ENCODE measurements around the gene OR10A6. TPM values are rescaled to one million over a fixed set of nuclear protein-coding genes. Genes with fewer than 3 reads are reported as not detected.

OR10A6 gene
- total and polyA plus RNA-seq, 2 experiments from 2014 or later = 0.23 TPM; not detected in 1

DNA sequence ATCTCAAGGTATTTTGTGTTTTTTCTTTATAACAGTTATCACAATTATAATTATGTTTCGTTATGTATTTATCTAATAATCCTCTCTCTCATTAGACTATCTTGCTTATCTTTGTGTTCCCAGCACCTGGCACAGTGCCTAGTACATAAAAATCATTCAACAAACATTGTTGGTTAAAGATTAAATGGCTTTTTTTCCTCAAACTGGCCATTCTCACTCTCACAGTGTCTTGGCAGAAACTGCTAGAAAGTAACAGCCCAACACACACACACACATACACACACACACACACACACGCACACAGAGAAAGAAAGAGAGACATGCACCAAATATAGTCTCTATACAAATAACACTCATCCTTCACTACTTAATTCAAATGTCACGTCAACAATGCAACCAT, 36.8 kb downstream of the OR10A6 start:
- no peak overlapping the region for H3K4me2 ChIP-seq
- no peak for TF ChIP-seq JUNB (IDR thresholded peaks at IDR 0.05; ENCODE audit: unreplicated experiment)
- TF ChIP-seq, protein P1, sequence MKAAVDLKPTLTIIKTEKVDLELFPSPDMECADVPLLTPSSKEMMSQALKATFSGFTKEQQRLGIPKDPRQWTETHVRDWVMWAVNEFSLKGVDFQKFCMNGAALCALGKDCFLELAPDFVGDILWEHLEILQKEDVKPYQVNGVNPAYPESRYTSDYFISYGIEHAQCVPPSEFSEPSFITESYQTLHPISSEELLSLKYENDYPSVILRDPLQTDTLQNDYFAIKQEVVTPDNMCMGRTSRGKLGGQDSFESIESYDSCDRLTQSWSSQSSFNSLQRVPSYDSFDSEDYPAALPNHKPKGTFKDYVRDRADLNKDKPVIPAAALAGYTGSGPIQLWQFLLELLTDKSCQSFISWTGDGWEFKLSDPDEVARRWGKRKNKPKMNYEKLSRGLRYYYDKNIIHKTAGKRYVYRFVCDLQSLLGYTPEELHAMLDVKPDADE (IDR thresholded peaks at IDR 0.05) = no peak
- TF ChIP-seq, protein P2, sequence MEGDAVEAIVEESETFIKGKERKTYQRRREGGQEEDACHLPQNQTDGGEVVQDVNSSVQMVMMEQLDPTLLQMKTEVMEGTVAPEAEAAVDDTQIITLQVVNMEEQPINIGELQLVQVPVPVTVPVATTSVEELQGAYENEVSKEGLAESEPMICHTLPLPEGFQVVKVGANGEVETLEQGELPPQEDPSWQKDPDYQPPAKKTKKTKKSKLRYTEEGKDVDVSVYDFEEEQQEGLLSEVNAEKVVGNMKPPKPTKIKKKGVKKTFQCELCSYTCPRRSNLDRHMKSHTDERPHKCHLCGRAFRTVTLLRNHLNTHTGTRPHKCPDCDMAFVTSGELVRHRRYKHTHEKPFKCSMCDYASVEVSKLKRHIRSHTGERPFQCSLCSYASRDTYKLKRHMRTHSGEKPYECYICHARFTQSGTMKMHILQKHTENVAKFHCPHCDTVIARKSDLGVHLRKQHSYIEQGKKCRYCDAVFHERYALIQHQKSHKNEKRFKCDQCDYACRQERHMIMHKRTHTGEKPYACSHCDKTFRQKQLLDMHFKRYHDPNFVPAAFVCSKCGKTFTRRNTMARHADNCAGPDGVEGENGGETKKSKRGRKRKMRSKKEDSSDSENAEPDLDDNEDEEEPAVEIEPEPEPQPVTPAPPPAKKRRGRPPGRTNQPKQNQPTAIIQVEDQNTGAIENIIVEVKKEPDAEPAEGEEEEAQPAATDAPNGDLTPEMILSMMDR (conservative IDR thresholded peaks at IDR 0.05; ENCODE audit: low read depth in 2 of 2) = no peak
- no peak for TF ChIP-seq ZNF331 (CRISPR knock-in tag; IDR thresholded peaks at IDR 0.05; ENCODE audit: low read depth)
- TF ChIP-seq, protein P3, sequence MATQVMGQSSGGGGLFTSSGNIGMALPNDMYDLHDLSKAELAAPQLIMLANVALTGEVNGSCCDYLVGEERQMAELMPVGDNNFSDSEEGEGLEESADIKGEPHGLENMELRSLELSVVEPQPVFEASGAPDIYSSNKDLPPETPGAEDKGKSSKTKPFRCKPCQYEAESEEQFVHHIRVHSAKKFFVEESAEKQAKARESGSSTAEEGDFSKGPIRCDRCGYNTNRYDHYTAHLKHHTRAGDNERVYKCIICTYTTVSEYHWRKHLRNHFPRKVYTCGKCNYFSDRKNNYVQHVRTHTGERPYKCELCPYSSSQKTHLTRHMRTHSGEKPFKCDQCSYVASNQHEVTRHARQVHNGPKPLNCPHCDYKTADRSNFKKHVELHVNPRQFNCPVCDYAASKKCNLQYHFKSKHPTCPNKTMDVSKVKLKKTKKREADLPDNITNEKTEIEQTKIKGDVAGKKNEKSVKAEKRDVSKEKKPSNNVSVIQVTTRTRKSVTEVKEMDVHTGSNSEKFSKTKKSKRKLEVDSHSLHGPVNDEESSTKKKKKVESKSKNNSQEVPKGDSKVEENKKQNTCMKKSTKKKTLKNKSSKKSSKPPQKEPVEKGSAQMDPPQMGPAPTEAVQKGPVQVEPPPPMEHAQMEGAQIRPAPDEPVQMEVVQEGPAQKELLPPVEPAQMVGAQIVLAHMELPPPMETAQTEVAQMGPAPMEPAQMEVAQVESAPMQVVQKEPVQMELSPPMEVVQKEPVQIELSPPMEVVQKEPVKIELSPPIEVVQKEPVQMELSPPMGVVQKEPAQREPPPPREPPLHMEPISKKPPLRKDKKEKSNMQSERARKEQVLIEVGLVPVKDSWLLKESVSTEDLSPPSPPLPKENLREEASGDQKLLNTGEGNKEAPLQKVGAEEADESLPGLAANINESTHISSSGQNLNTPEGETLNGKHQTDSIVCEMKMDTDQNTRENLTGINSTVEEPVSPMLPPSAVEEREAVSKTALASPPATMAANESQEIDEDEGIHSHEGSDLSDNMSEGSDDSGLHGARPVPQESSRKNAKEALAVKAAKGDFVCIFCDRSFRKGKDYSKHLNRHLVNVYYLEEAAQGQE (IDR thresholded peaks at IDR 0.05; ENCODE audit: unreplicated experiment) = no peak
- TF ChIP-seq, protein P4, sequence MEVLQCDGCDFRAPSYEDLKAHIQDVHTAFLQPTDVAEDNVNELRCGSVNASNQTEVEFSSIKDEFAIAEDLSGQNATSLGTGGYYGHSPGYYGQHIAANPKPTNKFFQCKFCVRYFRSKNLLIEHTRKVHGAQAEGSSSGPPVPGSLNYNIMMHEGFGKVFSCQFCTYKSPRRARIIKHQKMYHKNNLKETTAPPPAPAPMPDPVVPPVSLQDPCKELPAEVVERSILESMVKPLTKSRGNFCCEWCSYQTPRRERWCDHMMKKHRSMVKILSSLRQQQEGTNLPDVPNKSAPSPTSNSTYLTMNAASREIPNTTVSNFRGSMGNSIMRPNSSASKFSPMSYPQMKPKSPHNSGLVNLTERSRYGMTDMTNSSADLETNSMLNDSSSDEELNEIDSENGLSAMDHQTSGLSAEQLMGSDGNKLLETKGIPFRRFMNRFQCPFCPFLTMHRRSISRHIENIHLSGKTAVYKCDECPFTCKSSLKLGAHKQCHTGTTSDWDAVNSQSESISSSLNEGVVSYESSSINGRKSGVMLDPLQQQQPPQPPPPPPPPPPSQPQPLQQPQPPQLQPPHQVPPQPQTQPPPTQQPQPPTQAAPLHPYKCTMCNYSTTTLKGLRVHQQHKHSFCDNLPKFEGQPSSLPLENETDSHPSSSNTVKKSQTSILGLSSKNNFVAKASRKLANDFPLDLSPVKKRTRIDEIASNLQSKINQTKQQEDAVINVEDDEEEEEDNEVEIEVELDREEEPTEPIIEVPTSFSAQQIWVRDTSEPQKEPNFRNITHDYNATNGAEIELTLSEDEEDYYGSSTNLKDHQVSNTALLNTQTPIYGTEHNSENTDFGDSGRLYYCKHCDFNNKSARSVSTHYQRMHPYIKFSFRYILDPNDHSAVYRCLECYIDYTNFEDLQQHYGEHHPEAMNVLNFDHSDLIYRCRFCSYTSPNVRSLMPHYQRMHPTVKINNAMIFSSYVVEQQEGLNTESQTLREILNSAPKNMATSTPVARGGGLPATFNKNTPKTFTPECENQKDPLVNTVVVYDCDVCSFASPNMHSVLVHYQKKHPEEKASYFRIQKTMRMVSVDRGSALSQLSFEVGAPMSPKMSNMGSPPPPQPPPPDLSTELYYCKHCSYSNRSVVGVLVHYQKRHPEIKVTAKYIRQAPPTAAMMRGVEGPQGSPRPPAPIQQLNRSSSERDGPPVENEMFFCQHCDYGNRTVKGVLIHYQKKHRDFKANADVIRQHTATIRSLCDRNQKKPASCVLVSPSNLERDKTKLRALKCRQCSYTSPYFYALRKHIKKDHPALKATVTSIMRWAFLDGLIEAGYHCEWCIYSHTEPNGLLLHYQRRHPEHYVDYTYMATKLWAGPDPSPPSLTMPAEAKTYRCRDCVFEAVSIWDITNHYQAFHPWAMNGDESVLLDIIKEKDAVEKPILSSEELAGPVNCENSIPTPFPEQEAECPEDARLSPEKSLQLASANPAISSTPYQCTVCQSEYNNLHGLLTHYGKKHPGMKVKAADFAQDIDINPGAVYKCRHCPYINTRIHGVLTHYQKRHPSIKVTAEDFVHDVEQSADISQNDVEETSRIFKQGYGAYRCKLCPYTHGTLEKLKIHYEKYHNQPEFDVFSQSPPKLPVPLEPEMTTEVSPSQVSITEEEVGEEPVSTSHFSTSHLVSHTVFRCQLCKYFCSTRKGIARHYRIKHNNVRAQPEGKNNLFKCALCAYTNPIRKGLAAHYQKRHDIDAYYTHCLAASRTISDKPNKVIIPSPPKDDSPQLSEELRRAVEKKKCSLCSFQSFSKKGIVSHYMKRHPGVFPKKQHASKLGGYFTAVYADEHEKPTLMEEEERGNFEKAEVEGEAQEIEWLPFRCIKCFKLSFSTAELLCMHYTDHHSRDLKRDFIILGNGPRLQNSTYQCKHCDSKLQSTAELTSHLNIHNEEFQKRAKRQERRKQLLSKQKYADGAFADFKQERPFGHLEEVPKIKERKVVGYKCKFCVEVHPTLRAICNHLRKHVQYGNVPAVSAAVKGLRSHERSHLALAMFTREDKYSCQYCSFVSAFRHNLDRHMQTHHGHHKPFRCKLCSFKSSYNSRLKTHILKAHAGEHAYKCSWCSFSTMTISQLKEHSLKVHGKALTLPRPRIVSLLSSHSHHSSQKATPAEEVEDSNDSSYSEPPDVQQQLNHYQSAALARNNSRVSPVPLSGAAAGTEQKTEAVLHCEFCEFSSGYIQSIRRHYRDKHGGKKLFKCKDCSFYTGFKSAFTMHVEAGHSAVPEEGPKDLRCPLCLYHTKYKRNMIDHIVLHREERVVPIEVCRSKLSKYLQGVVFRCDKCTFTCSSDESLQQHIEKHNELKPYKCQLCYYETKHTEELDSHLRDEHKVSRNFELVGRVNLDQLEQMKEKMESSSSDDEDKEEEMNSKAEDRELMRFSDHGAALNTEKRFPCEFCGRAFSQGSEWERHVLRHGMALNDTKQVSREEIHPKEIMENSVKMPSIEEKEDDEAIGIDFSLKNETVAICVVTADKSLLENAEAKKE (CRISPR knock-in tag; IDR thresholded peaks at IDR 0.05) = no peak
- no peak for TF ChIP-seq ZNF114 (CRISPR knock-in tag; IDR thresholded peaks at IDR 0.05)
- TF ChIP-seq EZH2phosphoT487 (IDR thresholded peaks at IDR 0.05; ENCODE audit: unreplicated experiment) = no peak
- no peak for TF ChIP-seq NANOG (IDR thresholded peaks at IDR 0.05; ENCODE audit: borderline replicate concordance)
- no peak for TF ChIP-seq CREB1 (CRISPR knock-in tag; IDR thresholded peaks at IDR 0.05; ENCODE audit: low read depth)
- TF ChIP-seq POLR2AphosphoS5 (IDR thresholded peaks at IDR 0.05; ENCODE audit: low read depth) = no peak
- no peak for TF ChIP-seq EZH2 (IDR thresholded peaks at IDR 0.05; ENCODE audit: low read depth, unreplicated experiment)
- no peak for TF ChIP-seq STAT1 (IDR thresholded peaks at IDR 0.05; ENCODE audit: unreplicated experiment)
- DNase-seq (ENCODE audit: low spot score) (no peak), ATAC-seq (no peak)
- H3K9me2 ChIP-seq (ENCODE audit: insufficient read depth) = no peaks in the 10 kb centered on the region
- H4K20me1 ChIP-seq (replicated peaks; ENCODE audit: insufficient read depth) = no peaks in the 10 kb centered on the region
- peaks cover 6% of the 10 kb centered on the region for H3K4me1 Mint-ChIP-seq
- H3K4me3 ChIP-seq = no peak overlapping the region
- no peak overlapping the region for H3K4me3 Mint-ChIP-seq
- H3K27me3 ChIP-seq (ENCODE audit: insufficient read depth) = no peaks in the 10 kb centered on the region
- H3K27ac Mint-ChIP-seq = no peak overlapping the region
- H3F3A ChIP-seq (replicated peaks; ENCODE audit: low read depth) = no peaks in the 10 kb centered on the region
- H3K36me3 ChIP-seq (ENCODE audit: insufficient read depth) = 0 out of 2 replicates have a peak, but pooled peaks cover 4% of the 10 kb centered on the region
- peaks cover 2% of the 10 kb centered on the region for H3K27me3 Mint-ChIP-seq (ENCODE audit: insufficient read depth, low read depth, poor library complexity)
- no peaks in the 10 kb centered on the region for H3K79me2 ChIP-seq (replicated peaks; ENCODE audit: insufficient read depth)
- H3K36me3 Mint-ChIP-seq (ENCODE audit: low read depth) = peaks cover 5% of the 10 kb centered on the region; the same call in 2 of the 3 replicates
- no peak overlapping the region for H3K27ac ChIP-seq (ENCODE audit: low read depth)
- H3K9me3 Mint-ChIP-seq = peaks cover 7% of the 10 kb centered on the region
- no peak overlapping the region for H2AFZ ChIP-seq
- H3K4me1 ChIP-seq (ENCODE audit: insufficient read depth) = peaks cover 18% of the 10 kb centered on the region
